Fibroblast of peridontal ligament (primary cell): ENCODE measurements around the gene CREG2.
"Not testable (repeated sequence)": the region's sequence is repeated elsewhere in the genome, so short reads cannot be mapped to it uniquely, and the experiment has no call there.

Experiments used
- DNase-seq: peaks from one replicate; pipeline ENCODE4 v3.0.0-alpha.2; 2010; ENCODE audit errors: extremely low read depth

Gene CREG2

GRCh38 chr2:101374821-101375561, 12.3 kb downstream of the CREG2 start:
- DNase-seq = no peak

GRCh38 chr2:101372792-101373191, 14.5 kb downstream of the CREG2 start:
- no peak for DNase-seq

- no peak for DNase-seq
Observed at GRCh38 chr2:101371636-101372035, 15.7 kb downstream of the CREG2 start.

GRCh38 chr2:101369100-101369499, 18.2 kb downstream of the CREG2 start:
- DNase-seq = no peak

GRCh38 chr2:101368376-101368775, 18.9 kb downstream of the CREG2 start:
- DNase-seq = no peak

- DNase-seq = no peak
Observed at GRCh38 chr2:101367508-101367907, 19.8 kb downstream of the CREG2 start.

- no peak for DNase-seq
Observed at GRCh38 chr2:101364878-101365277, 22.4 kb downstream of the CREG2 start.

GRCh38 chr2:101362777-101363176, 24.5 kb downstream of the CREG2 start:
- no peak for DNase-seq

- DNase-seq = no peak
Observed at GRCh38 chr2:101362316-101362715, 25.0 kb downstream of the CREG2 start.

- no peak for DNase-seq
Observed at GRCh38 chr2:101361522-101361921, 25.8 kb downstream of the CREG2 start.

- no peak for DNase-seq
Observed at GRCh38 chr2:101361121-101361520, 26.2 kb downstream of the CREG2 start.

- no peak for DNase-seq
Observed at GRCh38 chr2:101360232-101360631, 27.1 kb downstream of the CREG2 start.

- no peak for DNase-seq
Observed at GRCh38 chr2:101359410-101359954, 27.8 kb downstream of the CREG2 start.

GRCh38 chr2:101357376-101357775, 29.9 kb downstream of the CREG2 start:
- DNase-seq = no peak

GRCh38 chr2:101356521-101356920, 30.8 kb downstream of the CREG2 start:
- DNase-seq = peak; percentile 15

GRCh38 chr2:101356055-101356454, 31.2 kb downstream of the CREG2 start:
- no peak for DNase-seq

- DNase-seq = no peak
Observed at GRCh38 chr2:101355401-101356054, 31.8 kb downstream of the CREG2 start.

GRCh38 chr2:101354420-101355311, 32.6 kb downstream of the CREG2 start:
- DNase-seq = no peak

- DNase-seq = not testable (repeated sequence)
Observed at GRCh38 chr2:101352631-101353030, 34.7 kb downstream of the CREG2 start.

- DNase-seq = no peak
Observed at GRCh38 chr2:101351207-101351606, 36.1 kb downstream of the CREG2 start.

- peak; percentile 71 for DNase-seq
Observed at GRCh38 chr2:101349893-101350662, 37.2 kb downstream of the CREG2 start.
